ENCODE data around the gene SEMA3C.

SEMA3C gene

GRCh38 chr7:80722616-80723195 lies 196.1 kb downstream of the SEMA3C start:
- Histone ChIP-seq H3K4me1 (ENCODE audit: insufficient read depth, poor library complexity, severe bottlenecking) (peaks cover 31% of the 10 kb centered on the region), H3K27me3 (ENCODE audit: insufficient read depth, poor library complexity, severe bottlenecking) (no peaks in the 10 kb centered on the region), H3K9me3 (ENCODE audit: severe bottlenecking) (no peaks in the 10 kb centered on the region), H3K36me3 (ENCODE audit: low read depth) (no peaks in the 10 kb centered on the region), H3K27ac (ENCODE audit: poor library complexity, severe bottlenecking) (peak overlapping the region; percentile 99), H3K4me3 (ENCODE audit: severe bottlenecking) (no peak overlapping the region)
- ATAC-seq (ENCODE audit: low read depth), result peak; percentile 98
- DNase-seq (ENCODE audit: low spot score), result peak; percentile 92
- TF ChIP-seq CTCF (IDR thresholded peaks at IDR 0.05; ENCODE audit: poor library complexity, severe bottlenecking), result no peak

GRCh38 chr7:80721883-80722615 lies 196.8 kb downstream of the SEMA3C start:
- no peak overlapping the region for H3K4me3 ChIP-seq (ENCODE audit: severe bottlenecking)
- H3K27me3 ChIP-seq (ENCODE audit: insufficient read depth, poor library complexity, severe bottlenecking), result no peaks in the 10 kb centered on the region
- TF ChIP-seq CTCF (IDR thresholded peaks at IDR 0.05; ENCODE audit: poor library complexity, severe bottlenecking), result no peak
- H3K9me3 ChIP-seq (ENCODE audit: severe bottlenecking), result no peaks in the 10 kb centered on the region
- H3K27ac ChIP-seq (ENCODE audit: poor library complexity, severe bottlenecking), result peak overlapping the region; percentile 99
- no peak for DNase-seq (ENCODE audit: low spot score)
- peak; percentile 43 for ATAC-seq (ENCODE audit: low read depth)
- H3K4me1 ChIP-seq (ENCODE audit: insufficient read depth, poor library complexity, severe bottlenecking), result peaks cover 31% of the 10 kb centered on the region
- H3K36me3 ChIP-seq (ENCODE audit: low read depth), result no peaks in the 10 kb centered on the region

GRCh38 chr7:80720146-80720545 lies 198.7 kb downstream of the SEMA3C start:
- H3K27me3 ChIP-seq (ENCODE audit: insufficient read depth, poor library complexity, severe bottlenecking), result no peaks in the 10 kb centered on the region

GRCh38 chr7:80719261-80719660 lies 199.6 kb downstream of the SEMA3C start:
- TF ChIP-seq CTCF (IDR thresholded peaks at IDR 0.05; ENCODE audit: poor library complexity, severe bottlenecking), result no peak
- Histone ChIP-seq H3K9me3 (ENCODE audit: severe bottlenecking) (no peaks in the 10 kb centered on the region), H3K27me3 (ENCODE audit: insufficient read depth, poor library complexity, severe bottlenecking) (no peaks in the 10 kb centered on the region), H3K27ac (ENCODE audit: poor library complexity, severe bottlenecking) (no peak overlapping the region), H3K4me3 (ENCODE audit: severe bottlenecking) (no peak overlapping the region), H3K4me1 (ENCODE audit: insufficient read depth, poor library complexity, severe bottlenecking) (peaks cover 31% of the 10 kb centered on the region), H3K36me3 (ENCODE audit: low read depth) (no peaks in the 10 kb centered on the region)
- no peak for DNase-seq (ENCODE audit: low spot score)
- ATAC-seq (ENCODE audit: low read depth), result no peak

More at GRCh38 chr7:80720146-80720545, 198.7 kb downstream of the SEMA3C start:
- peak overlapping the region; percentile 99 for H3K27ac ChIP-seq (ENCODE audit: poor library complexity, severe bottlenecking)
- no peak overlapping the region for H3K4me3 ChIP-seq (ENCODE audit: severe bottlenecking)
- H3K36me3 ChIP-seq (ENCODE audit: low read depth), result no peaks in the 10 kb centered on the region
- ATAC-seq (ENCODE audit: low read depth), result no peak
- peaks cover 31% of the 10 kb centered on the region for H3K4me1 ChIP-seq (ENCODE audit: insufficient read depth, poor library complexity, severe bottlenecking)
- TF ChIP-seq CTCF (IDR thresholded peaks at IDR 0.05; ENCODE audit: poor library complexity, severe bottlenecking), result no peak
- no peaks in the 10 kb centered on the region for H3K9me3 ChIP-seq (ENCODE audit: severe bottlenecking)
- DNase-seq (ENCODE audit: low spot score), result no peak

GRCh38 chr7:80711531-80711930 lies 207.3 kb downstream of the SEMA3C start:
- H3K9me3 ChIP-seq (ENCODE audit: severe bottlenecking), result no peaks in the 10 kb centered on the region
- no peaks in the 10 kb centered on the region for H3K4me1 ChIP-seq (ENCODE audit: insufficient read depth, poor library complexity, severe bottlenecking)
- H3K27ac ChIP-seq (ENCODE audit: poor library complexity, severe bottlenecking), result no peak overlapping the region
- TF ChIP-seq CTCF (IDR thresholded peaks at IDR 0.05; ENCODE audit: poor library complexity, severe bottlenecking), result no peak
- H3K27me3 ChIP-seq (ENCODE audit: insufficient read depth, poor library complexity, severe bottlenecking), result no peaks in the 10 kb centered on the region
- ATAC-seq (ENCODE audit: low read depth) (peak; percentile 40; the same call in 1 of the 3 replicates), DNase-seq (ENCODE audit: low spot score) (no peak)
- no peaks in the 10 kb centered on the region for H3K36me3 ChIP-seq (ENCODE audit: low read depth)
- no peak overlapping the region for H3K4me3 ChIP-seq (ENCODE audit: severe bottlenecking)
